ENCODE measurements around the gene CCR1. TPM values are rescaled to one million over a fixed set of nuclear protein-coding genes. Genes with fewer than 3 reads are reported as not detected.

The CCR1 gene
- total and polyA plus RNA-seq, 8 donors: 5.2 to 84.5 (median 7.9) TPM

GRCh38 chr3:46154311-46154710, 53.8 kb downstream of the CCR1 start:
- H3K27ac ChIP-seq: no peak overlapping the region
- ATAC-seq (no peak), DNase-seq (no peak)
- TF ChIP-seq CTCF (IDR thresholded peaks at IDR 0.05): no peak
- peaks cover 0 to 10% of the 10 kb centered on the region in 2 donors for H3K4me1 ChIP-seq
- no peaks in the 10 kb centered on the region for H3K27me3 ChIP-seq
- peaks cover 0 to 7% of the 10 kb centered on the region in 2 donors for H3K9me3 ChIP-seq
- no peaks in the 10 kb centered on the region for H3K36me3 ChIP-seq
- intact Hi-C loops (cut with DNase I): no loop called here
- H3K4me3 ChIP-seq: no peak overlapping the region

Other genes with a start within 250 kb of the CCR1 start
- 10 to 100 TPM; 33.6 to 42.7 TPM for gene FYCO1, start 212.5 kb downstream of the CCR1 start, total RNA-seq
- 10 to 100 TPM; 19.0 to 21.0 (median 20.2) TPM for gene FYCO1, start 212.5 kb downstream of the CCR1 start, polyA plus RNA-seq (ENCODE audit: insufficient read length in 6 of 6)
- 1 to 10 TPM in 1 of 2 donors, under 1 TPM in 1; 0.44 to 2.0 TPM for gene XCR1, start 180.8 kb downstream of the CCR1 start, total RNA-seq
- gene XCR1, start 180.8 kb downstream of the CCR1 start, polyA plus RNA-seq (ENCODE audit: insufficient read length in 6 of 6): 1 to 10 TPM in 2 of 6 donors, under 1 TPM in 4; 0.07 to 1.1 (median 0.66) TPM
- under 1 TPM in 1 of 2 donors, not detected in 1; 0.20 TPM for gene CCR3, start 34.1 kb upstream of the CCR1 start, total RNA-seq
- gene CCR3, start 34.1 kb upstream of the CCR1 start, polyA plus RNA-seq (ENCODE audit: insufficient read length in 6 of 6): under 1 TPM in 4 of 6 donors, not detected in 2; 0.10 to 0.22 (median 0.20) TPM
- 10 to 100 TPM; 11.5 to 27.0 TPM for gene CCR2, start 145.8 kb upstream of the CCR1 start, total RNA-seq
- 1 to 10 TPM; 1.6 to 2.4 (median 1.8) TPM for gene CCR2, start 145.8 kb upstream of the CCR1 start, polyA plus RNA-seq (ENCODE audit: insufficient read length in 6 of 6)
- gene CCR5, start 162.6 kb upstream of the CCR1 start, total RNA-seq: 10 to 100 TPM in 1 of 2 donors, 1 to 10 TPM in 1; 2.9 to 13.8 TPM
- gene CCR5, start 162.6 kb upstream of the CCR1 start, polyA plus RNA-seq (ENCODE audit: insufficient read length in 6 of 6): under 1 TPM; 0.33 to 0.97 (median 0.50) TPM
- gene CCRL2, start 198.9 kb upstream of the CCR1 start, total RNA-seq: 10 to 100 TPM; 18.9 to 37.1 TPM
- gene CCRL2, start 198.9 kb upstream of the CCR1 start, polyA plus RNA-seq (ENCODE audit: insufficient read length in 6 of 6): 1 to 10 TPM; 3.4 to 5.6 (median 4.2) TPM

Data from left lung (tissue), 10 donors.